D721Med (cell line): ENCODE data around the gene CCNI2.

Experiments used
- DNase-seq: peaks from one replicate; pipeline ENCODE4 v3.0.0; 2011; ENCODE audit warnings: low spot score; ENCODE audit not compliant: insufficient read length
- FAIRE-seq: peaks from 2 replicates; lab custom pipeline; 2011; peaks lifted over from hg19 to GRCh38; lab: Jason Lieb, UNC
- TF ChIP-seq, protein P1 (sequence below): IDR thresholded peaks from 2 replicates; pipeline ENCODE4 v1.5.1; 2012; ENCODE audit warnings: mild to moderate bottlenecking, control low read depth; ENCODE audit not compliant: insufficient read depth; ENCODE audit errors: missing control alignments

Gene CCNI2

GRCh38 chr5:132750471-132751230 is 3.4 kb downstream of the CCNI2 start:
- FAIRE-seq (no peak), DNase-seq (no peak)
- TF ChIP-seq, protein P1, sequence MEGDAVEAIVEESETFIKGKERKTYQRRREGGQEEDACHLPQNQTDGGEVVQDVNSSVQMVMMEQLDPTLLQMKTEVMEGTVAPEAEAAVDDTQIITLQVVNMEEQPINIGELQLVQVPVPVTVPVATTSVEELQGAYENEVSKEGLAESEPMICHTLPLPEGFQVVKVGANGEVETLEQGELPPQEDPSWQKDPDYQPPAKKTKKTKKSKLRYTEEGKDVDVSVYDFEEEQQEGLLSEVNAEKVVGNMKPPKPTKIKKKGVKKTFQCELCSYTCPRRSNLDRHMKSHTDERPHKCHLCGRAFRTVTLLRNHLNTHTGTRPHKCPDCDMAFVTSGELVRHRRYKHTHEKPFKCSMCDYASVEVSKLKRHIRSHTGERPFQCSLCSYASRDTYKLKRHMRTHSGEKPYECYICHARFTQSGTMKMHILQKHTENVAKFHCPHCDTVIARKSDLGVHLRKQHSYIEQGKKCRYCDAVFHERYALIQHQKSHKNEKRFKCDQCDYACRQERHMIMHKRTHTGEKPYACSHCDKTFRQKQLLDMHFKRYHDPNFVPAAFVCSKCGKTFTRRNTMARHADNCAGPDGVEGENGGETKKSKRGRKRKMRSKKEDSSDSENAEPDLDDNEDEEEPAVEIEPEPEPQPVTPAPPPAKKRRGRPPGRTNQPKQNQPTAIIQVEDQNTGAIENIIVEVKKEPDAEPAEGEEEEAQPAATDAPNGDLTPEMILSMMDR, result no peak

- DNase-seq, result no peak
- no peak for FAIRE-seq
These were observed 4.2 kb downstream of the CCNI2 start for GRCh38 chr5:132751444-132751843.

GRCh38 chr5:132751971-132752580 is 4.8 kb downstream of the CCNI2 start:
- FAIRE-seq (no peak), DNase-seq (no peak)
- TF ChIP-seq, protein P1, result no peak

More at GRCh38 chr5:132751444-132751843, 4.2 kb downstream of the CCNI2 start:
- TF ChIP-seq, protein P1, result no peak

DNA sequence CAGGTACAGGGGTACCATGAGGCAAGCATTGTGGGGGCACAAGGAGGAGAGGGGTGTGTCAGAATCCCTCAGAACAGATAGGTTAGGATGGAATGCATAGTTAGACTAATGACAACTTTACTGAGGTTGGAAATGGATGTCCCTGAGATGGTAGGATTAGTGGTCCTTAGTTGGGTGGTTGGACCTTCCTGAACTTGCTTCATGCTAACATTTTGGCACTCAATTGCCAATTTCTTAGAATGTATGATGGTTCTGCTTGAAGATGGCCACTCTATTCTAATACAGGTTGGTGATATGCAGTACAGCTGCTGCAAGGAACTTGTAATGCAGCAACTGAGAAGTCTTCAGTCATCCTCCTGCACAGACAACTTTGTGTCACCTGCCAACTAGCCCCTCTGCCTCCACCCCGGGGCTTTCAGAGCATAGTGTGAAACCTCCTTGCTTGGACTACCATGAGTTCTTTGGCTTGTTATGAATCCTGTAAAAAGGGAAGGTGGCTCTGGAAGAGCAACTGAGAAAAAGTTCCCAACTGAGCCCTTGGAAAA is 5.4 kb downstream of the CCNI2 start:
- DNase-seq (no peak), FAIRE-seq (no peak)
- TF ChIP-seq, protein P1, result no peak

DNA sequence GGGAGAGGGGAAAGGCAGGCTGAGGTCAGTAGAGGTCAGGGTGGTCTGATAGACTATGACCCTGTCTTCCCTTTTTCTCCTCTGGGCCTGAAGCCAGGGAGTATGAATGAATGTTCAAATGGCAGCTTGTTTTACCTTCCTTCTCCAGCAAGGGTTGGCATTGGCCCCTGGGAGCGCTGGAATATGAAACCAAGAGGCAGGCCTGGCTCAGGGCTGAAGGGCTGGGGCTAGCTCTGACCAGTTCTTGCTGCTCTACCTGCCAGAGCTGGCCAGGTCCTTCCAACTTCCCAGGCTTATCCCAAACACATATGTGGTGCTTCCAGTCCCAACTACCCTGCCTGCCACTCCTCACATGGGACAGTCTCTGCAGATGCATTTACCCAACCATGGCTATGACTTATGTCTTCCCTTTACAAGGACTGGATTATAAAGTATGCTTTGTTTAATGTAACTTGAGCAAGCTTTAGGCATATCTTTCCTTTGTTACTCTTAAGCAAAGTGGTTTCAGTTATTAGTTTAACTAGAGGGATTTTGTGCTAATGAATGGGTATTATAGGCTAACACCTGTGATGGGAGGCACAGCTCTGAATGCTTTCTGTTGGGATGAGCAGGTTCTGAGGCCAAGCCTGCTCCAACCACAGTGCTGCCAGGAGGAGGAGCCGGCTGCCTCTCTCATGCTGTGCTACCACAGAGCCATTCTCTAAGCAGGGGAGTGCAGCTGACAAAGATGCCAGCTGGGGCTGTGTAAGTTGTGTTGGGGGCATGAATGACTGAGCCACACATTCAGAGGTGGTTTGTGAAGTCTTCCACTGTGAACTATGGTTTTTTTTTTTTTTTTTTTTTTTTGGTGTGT is 6.1 kb downstream of the CCNI2 start:
- FAIRE-seq (no peak), DNase-seq (no peak)
- TF ChIP-seq, protein P1, result no peak

- TF ChIP-seq, protein P1, result no peak
- FAIRE-seq (no peak), DNase-seq (no peak)
These were observed 6.9 kb downstream of the CCNI2 start for GRCh38 chr5:132754111-132754510.
